ENCODE measurements around the gene CBFA2T3.

- TF ChIP-seq, protein P1, sequence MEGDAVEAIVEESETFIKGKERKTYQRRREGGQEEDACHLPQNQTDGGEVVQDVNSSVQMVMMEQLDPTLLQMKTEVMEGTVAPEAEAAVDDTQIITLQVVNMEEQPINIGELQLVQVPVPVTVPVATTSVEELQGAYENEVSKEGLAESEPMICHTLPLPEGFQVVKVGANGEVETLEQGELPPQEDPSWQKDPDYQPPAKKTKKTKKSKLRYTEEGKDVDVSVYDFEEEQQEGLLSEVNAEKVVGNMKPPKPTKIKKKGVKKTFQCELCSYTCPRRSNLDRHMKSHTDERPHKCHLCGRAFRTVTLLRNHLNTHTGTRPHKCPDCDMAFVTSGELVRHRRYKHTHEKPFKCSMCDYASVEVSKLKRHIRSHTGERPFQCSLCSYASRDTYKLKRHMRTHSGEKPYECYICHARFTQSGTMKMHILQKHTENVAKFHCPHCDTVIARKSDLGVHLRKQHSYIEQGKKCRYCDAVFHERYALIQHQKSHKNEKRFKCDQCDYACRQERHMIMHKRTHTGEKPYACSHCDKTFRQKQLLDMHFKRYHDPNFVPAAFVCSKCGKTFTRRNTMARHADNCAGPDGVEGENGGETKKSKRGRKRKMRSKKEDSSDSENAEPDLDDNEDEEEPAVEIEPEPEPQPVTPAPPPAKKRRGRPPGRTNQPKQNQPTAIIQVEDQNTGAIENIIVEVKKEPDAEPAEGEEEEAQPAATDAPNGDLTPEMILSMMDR (IDR thresholded peaks at IDR 0.05), result no peak
- TF ChIP-seq POLR2A (IDR thresholded peaks at IDR 0.05), result no peak
Observed at GRCh38 chr16:88871349-88871702, 105.7 kb downstream of the CBFA2T3 start.
